SKM-1 treated with dmso at 0.1 percent for 144 hours (cell line): ENCODE results near the gene MAPK8IP1.

Source experiments
- DNase-seq: peaks from one replicate; lab custom pipeline; 2025; ENCODE audit not compliant: unreplicated experiment; lab: John Stamatoyannopoulos, UW

MAPK8IP1 gene

GRCh38 chr11:45859661-45860140 lies 25.8 kb upstream of the MAPK8IP1 start:
- no peak for DNase-seq

GRCh38 chr11:45860348-45860747 lies 25.1 kb upstream of the MAPK8IP1 start:
- no peak for DNase-seq

- DNase-seq, result no peak
Observed at GRCh38 chr11:45860764-45861510, 24.5 kb upstream of the MAPK8IP1 start.

DNA sequence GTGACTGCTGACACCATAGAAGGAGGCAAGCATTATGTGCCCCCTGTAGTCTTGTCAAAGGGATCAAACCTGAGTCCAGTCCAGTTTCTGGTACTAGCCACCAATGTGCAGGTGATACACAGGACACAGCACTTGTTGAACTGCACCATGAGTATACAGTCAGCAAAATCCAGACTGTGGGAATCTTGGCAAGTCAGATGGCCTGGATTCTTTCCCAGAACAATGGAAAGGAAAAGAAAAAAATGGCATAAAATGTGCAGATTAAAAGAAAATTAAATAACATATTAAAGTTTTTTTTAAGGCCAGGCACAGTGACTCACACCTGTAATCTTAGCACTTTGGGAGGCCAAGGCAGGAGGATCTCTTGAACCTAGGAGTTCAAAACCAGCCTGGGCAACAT lies 21.4 kb upstream of the MAPK8IP1 start:
- DNase-seq, result no peak

- DNase-seq, result no peak
Observed at GRCh38 chr11:45869551-45869950, 15.9 kb upstream of the MAPK8IP1 start.

DNA sequence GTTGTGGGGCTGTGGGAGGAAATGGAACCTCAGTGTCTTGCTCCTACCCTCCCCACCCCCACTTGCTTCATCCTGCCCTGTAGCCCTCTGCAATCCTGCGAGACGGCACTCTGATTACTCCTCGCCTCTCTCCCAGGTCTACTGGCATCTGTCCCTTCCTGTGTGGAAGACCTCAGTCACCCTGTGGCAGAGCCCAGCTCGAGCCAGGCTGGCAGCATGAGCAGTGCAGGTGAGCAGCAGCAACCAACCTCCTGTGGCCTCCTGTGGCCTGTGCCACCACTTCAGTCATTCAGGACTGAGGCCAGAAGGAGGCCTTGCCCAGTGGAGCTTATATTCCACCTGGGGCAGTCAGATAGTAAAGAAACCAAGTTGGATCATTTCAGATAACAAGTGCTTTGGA lies 14.7 kb upstream of the MAPK8IP1 start:
- no peak for DNase-seq

GRCh38 chr11:45871638-45872037 lies 13.8 kb upstream of the MAPK8IP1 start:
- no peak for DNase-seq

GRCh38 chr11:45872651-45873356 lies 12.6 kb upstream of the MAPK8IP1 start:
- DNase-seq, result peak; percentile 10

DNA sequence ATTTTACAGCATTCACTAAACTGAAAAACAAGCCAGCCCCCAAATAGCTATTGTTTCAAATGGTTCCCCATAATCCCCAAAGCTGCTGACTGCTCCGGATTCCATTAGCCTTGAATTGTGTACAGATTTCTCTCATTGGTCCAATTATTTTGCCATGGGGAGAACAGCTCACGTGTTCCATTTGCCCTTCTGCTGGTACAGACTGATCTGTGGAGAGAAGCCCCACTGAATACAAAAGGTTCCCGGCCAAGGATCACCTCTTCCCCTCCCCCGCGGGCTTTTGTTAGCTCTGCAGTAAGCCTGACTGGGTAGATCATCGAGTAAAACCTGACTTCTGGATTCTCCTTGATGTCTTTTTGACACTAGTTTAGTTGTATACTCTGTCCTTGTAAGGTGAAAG lies 9.1 kb upstream of the MAPK8IP1 start:
- no peak for DNase-seq

DNA sequence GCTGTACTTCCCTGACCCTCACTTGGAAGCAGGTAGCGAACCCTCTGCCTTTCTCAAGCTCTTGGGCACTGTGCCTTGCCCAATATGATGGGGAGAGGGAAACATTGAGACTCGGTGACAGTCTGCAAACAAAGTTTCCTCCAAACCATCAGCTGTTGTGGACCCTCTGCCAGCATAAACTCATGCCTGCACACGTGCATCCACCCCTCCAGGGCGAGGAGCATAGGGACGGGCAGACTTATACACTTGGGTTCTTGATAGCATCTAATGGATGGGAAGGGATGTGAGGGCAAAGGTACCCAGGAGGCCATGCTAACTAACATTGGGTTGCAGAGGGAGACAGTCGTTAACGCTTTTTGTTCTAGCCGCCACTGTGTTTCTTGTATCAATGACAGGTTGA lies 8.2 kb upstream of the MAPK8IP1 start:
- DNase-seq, result no peak

DNA sequence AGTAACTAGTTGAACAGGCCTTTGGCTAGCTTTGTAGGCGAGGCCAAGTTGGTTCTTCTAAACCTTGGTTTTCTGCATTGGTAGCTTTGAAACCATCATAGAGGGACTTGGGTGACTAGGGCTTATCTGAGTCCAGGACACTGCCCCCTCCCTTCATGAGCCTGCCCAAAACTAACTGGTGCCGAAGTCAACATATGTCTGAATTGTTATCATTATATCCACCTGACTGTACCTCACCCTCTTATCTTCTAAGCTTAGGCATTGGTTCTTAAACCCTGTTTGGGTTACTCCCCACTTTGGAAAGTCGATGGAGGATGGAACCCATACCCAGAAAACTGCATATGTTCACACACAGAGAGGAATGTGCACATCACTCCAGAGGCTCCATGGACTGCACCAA lies 7.6 kb upstream of the MAPK8IP1 start:
- DNase-seq, result no peak

DNA sequence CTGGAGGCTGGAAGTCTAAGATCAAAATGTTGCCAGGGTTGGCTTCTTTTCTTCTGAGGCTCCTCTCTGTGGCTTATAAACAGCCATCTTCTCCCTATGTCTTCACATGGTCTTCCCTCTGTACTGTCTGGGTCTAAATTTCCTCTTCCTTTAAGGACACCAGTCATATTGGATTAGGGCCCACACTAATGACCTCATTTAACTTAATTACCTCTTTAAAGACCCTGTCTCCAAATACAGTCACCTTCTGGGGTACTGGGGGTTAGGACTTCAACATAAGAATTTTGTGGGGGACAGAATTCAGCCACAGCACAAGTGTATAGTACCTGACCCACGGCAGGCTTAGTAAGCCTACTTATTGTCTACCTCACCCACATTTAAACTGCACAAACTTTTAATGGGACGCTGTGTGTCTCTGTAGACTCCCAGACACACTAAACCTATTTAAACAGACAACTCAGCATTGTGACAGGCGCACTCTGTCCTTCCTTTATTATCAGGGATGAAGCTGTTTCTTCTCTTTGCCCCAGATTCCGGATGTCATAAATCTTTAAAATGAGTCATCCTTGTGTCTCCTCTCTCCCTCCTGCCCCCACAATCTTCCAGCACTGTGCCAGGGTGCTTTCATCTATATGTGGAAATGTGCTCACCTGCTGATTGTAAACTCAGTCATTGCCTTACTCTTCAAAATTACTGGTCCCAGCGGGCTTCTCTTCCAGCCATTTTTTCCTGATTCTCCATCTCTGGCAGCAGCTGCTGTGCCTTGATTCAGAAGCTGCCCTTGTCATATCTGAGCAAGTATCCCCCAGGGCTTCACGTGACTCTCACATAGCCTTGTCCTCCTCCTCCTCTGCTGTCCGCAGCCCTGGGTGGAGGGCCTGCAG lies 5.4 kb upstream of the MAPK8IP1 start:
- no peak for DNase-seq

GRCh38 chr11:45880772-45881570 lies 4.5 kb upstream of the MAPK8IP1 start:
- no peak for DNase-seq

DNA sequence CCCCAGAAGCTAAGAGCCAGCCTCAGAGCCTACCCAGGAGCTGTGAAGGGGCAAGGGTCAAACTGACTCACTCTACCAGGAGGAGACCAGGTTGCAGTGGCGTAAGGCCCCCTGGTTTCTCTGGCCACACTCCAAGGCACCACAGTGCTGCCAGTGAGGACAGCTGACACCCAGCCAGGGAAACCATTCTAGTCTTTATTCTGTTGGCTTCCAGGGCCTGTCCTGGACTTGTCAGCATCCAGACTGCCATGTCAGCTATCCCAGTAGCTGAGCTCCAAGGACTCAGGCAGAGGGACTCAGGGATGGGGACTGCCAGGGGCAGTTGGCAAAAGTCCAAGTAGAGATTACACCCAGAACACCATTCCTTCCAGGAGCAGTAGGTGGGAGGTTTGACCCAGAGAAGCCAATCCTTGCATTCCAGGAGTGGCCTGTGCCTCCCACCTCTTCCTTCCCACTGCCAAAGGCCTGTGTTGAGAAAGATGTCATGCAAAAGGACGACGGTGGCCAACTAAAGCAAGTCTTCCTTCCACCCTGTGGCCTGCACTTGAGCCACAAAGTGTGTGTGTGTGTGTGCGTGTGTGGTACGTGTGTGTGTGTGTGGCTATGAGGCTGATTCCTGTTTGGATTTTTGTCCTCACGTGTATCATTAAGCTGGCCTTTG lies 3.6 kb upstream of the MAPK8IP1 start:
- DNase-seq, result no peak

- DNase-seq, result no peak
Observed at GRCh38 chr11:45884596-45885185, 760 bp upstream of the MAPK8IP1 start.

DNA sequence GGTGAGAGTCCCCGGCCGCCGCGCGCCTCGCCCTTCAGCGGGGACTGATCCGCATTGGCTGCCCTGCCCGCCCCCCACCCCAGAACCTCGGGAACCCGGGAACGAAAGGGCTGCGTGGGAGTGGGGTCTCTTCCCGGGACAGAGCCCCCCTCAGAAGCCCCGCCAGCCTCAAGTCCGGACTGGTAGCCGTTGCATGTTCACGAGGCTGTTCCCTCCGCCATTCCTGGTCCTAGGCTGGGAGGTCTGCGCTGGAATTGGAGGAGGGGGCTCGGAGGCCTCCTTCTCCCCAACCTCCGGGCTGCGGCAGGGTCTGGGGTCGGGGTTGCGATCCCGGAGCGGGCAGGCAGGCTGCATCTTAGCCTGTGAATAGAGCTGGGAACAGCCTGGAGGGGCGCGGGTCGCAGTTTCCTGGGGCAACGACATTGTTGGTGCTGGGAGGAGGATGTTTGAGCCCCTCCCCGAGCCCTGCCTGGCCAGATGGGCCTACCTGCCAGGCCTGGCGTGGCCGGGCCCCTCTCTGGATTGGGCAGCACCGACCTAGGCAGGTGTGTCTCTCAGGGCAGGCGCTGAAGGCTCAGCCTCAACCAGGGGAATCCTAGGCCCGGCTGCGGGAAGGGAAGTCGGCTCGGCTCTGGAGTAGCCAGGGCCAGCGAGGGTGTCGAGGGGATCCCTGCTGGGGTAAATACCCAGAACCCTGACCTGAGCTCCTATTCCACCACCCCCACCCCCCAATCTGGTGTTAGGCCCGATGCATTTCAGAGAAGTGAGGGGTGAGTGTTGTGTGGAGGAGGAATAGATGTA lies 670 bp downstream of the MAPK8IP1 start:
- no peak for DNase-seq

DNA sequence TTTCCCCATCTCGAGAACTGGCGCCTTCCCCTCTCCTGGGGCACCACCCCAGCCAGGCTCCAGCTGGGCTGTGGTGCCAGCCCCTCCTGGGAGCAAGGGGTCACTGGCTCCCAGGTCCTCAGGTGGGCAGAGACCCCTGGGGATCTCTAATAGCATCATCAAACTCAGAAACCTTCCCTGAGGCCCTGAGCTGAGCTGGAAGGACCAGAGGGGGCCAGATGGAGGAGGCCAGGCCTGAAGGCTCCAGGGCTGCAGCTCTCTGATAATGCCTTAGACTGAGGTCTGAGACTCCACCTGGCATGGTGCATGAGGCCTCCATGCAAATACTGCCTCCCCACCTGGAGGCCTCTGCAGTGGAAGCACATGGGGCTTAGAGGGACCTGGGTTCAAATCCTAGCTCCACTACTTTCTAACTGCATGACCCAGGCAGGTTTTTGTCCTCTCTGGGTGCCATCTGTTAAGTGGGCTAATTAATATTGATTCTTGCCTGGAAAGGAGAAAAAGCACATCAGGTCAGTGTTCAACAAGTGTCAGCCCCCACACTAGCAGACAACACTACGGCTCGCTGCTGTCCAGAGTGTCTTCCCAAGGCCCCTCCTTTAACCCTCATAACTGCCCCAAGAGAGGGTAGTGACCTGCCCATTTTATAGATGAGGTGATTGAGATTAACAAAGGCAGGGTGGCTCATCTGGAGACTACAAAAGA lies 1.5 kb downstream of the MAPK8IP1 start:
- DNase-seq, result no peak

GRCh38 chr11:45887587-45887986 lies 2.1 kb downstream of the MAPK8IP1 start:
- no peak for DNase-seq
